HG03460 (cell line): ENCODE measurements around the gene BEST1.
"Not testable (repeated sequence)": the region's sequence is repeated elsewhere in the genome, so short reads cannot be mapped to it uniquely, and the experiment has no call there.

ENCODE experiments used
- ATAC-seq: cut with Tn5 transposase; IDR thresholded peaks from one replicate; pipeline ENCODE4 v1.9.1; 2021; ENCODE audit not compliant: unreplicated experiment

Gene BEST1

DNA sequence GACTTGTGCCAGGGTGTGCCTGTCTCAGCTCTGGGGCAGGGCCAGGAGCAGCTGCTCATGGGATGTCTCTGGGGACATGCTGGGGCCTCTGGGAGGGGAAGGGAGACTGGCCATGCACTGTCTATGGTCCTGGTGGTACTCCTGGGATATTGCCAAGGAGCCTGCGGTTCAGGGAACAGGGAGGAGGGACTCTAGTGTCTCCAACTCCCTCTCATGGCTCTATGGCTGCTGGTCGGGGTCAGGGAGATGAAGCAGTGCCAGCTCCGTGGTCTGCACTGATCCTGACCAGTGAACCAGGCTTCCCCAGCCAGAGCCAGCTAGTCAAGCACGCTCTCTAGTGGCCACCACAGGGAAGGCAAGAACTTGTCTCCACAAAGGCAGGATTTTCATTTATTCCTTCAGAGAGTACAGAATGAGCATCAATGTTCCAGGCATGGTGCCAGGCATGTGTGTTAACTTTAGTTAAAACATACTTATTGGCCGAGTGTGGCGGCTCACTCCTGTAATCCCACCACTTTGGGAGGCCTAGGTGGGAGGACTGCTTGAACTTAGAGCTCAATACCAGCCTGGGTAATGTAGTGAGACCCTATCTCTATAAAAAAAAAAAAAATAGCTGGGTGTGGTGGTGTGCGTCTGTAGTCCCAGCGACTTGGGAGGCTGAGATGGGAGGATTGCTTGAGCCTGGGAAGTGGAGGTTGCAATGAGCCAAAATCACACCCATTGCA, 2.5 kb upstream of the BEST1 start:
- no peak for ATAC-seq

DNA sequence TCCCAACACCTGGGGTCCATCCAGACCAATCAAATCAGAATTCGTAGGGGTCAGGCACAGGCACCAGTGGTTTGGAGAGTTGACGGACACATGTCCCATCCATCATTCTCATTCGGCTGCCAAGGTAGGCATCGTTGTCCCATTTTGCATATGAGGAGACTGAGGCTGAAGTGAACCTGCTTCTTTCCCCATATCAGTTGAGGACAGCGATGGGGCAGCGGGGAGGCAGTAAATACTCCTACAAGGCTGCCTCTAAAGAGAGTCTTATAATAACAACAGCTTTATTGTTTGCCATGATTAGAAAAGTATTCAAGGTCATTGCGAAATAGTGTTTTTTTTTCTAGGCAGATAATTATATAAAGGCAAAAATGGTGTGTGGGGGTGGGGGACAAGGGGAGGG, 1.6 kb upstream of the BEST1 start:
- no peak for ATAC-seq

DNA sequence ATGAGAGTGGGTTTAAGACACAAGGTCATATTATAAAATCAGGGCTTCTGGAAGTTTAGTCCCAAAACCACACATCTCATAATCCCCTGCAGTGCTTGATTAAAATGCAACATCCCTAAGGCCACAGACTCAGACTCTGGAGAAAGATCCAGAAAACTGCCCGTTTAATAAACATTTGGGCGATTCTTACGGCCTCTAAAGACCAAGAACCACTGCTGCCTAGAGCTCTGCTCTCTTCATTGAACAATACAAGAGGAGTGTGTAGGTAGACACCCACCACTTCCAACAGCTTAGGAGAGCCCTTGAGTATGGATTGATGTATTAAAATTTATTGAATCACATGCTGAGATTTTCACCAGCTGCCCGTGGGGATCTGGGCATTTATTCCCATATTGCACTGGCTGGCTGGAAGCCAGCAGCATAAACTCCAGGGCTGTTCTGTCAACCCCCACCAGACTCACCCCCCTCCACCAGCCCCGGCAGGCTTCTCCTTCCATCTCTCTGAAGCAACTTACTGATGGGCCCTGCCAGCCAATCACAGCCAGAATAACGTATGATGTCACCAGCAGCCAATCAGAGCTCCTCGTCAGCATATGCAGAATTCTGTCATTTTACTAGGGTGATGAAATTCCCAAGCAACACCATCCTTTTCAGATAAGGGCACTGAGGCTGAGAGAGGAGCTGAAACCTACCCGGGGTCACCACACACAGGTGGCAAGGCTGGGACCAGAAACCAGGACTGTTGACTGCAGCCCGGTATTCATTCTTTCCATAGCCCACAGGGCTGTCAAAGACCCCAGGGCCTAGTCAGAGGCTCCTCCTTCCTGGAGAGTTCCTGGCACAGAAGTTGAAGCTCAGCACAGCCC, 749 bp upstream of the BEST1 start:
- no peak for ATAC-seq

DNA sequence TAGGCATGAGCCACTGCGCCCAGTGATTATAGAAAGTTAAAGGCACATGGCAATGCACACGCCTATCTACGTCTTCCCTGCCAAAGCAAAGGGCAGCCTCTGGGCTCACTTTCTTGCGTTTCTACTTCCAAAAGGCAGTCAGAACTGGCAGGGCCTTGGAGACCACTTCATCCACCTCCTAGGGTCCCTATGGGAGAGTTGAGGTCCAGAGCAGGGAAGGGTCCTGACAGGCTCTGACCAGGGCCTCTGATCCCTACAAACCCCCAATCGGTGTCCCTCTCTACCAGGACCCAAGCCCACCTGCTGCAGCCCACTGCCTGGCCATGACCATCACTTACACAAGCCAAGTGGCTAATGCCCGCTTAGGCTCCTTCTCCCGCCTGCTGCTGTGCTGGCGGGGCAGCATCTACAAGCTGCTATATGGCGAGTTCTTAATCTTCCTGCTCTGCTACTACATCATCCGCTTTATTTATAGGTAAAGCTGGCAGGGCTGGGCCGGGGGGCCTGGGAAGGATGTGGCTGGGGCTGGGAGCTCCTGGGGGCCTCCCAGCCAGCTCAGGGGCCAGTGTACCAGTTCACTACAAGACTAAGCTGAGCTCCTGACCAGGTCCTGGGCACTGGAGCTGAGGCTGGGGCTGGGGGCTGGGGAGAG, 1.5 kb downstream of the BEST1 start:
- no peak for ATAC-seq

DNA sequence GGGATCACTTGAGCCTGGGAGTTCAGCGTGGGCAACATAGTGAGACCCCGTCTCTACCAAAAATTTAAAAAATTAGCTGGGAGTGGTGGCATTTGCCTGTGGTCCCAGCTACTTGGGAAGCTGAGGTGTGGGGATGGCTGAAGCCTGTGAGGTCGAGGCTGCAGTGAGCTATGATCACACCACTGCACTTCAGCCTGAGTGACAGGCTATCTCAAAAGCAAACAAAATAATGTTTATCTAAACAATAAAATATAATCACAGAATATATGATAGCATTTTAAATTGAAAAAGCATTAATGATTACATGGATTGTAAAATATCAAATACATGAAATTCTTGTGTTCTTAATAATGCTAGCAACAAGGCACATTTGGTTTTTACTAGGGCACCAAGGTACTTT, 2.7 kb downstream of the BEST1 start:
- no peak for ATAC-seq

DNA sequence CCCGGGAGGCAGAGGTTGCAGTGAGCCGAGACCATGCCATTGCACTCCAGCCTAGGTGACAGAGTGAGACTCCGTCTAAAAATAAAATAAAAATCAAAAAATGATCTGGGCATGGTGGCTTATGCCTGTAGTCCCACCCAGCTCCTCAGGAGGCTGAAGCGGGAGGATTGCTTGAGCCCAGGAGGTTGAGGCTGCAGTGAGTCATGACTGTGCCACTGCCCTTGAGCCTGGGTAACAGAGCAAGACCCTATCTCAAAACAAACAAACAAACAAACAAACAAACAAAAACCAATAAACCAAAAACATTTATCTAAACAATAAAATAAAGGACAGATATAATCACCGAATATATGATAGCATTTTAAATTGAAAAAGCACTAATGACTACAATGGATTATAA, 3.5 kb downstream of the BEST1 start:
- ATAC-seq, result not testable (repeated sequence)

DNA sequence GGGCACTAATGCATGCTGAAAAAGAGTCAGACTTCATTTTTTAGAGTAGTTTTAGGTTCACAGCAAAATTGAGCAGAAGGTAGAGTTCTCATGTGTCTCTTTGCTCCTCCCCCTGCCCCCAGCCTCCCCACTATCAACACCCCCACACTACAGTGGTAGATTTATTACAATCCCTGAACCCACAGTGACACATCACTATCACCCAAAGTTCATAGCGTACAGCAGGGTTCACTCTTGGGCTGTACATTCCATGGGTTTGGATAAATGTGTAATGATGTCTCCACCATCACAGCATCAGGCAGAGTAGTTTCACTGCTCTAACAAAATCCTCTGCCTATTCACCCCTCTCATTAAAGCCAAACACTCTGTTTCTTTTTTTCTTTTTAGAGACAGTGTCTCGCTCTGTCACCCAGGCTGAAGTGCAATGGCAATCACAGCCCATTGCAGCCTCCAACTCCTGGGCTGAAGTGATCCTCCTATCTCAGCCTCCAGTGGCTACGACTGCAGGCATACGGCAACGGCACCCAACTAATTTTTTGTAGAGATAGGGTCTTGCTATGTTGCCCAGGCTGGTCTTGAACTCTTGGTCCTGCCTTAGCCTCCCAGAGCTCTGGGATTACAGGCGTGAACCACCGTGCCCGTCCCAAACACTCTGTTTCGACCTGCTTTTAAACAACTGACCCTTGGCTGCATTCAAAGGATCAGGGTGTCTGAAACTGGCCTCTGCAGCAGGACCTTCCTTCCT, 4.1 kb downstream of the BEST1 start:
- no peak for ATAC-seq

DNA sequence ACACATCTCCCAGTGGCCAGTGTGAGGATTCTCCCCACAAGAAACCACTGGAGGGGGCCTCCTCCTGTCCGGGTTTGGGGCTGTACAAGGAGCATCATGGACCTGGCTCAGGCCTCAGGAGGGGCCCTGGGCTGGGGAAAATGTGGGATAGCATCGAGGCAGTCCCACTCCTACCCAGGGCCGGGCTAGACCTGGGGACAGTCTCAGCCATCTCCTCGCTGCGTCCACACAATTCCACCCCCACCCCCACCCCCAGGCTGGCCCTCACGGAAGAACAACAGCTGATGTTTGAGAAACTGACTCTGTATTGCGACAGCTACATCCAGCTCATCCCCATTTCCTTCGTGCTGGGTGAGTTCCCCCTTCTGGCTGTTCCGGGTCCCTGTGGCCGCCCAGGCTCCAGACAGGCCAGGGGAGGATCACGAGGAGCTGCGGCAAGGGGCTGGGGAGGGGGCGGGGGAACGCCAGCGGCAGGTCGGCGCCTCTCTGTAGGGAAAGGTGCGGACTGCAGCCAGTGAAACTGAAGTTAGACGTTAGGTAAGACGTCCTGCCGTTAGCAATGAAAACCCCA, 4.8 kb downstream of the BEST1 start:
- ATAC-seq, result no peak

DNA sequence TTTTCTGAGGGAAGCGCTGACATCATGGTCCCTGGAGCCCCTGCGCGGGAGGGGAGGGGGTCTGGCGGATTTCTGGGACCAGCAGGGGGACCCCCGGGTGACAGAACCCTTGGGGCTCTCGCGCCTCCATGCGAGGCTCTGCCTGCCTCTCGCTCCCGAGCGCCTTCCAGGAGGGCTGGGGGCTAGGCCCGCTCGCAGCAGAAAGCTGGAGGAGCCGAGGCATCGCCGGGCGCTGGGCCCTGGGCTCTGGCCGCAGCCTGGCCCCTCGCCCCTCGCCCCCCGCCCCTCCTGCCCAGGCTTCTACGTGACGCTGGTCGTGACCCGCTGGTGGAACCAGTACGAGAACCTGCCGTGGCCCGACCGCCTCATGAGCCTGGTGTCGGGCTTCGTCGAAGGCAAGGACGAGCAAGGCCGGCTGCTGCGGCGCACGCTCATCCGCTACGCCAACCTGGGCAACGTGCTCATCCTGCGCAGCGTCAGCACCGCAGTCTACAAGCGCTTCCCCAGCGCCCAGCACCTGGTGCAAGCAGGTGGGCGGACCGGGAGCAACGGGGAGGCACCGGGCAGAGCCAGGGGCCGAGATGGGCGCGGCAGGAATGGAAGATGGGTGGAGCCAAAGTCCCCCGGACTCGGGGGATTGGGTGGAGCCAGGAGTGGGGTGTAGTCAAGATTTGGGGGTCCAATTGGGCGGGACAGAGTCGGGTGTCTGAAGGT, 5.4 kb downstream of the BEST1 start:
- no peak for ATAC-seq

DNA sequence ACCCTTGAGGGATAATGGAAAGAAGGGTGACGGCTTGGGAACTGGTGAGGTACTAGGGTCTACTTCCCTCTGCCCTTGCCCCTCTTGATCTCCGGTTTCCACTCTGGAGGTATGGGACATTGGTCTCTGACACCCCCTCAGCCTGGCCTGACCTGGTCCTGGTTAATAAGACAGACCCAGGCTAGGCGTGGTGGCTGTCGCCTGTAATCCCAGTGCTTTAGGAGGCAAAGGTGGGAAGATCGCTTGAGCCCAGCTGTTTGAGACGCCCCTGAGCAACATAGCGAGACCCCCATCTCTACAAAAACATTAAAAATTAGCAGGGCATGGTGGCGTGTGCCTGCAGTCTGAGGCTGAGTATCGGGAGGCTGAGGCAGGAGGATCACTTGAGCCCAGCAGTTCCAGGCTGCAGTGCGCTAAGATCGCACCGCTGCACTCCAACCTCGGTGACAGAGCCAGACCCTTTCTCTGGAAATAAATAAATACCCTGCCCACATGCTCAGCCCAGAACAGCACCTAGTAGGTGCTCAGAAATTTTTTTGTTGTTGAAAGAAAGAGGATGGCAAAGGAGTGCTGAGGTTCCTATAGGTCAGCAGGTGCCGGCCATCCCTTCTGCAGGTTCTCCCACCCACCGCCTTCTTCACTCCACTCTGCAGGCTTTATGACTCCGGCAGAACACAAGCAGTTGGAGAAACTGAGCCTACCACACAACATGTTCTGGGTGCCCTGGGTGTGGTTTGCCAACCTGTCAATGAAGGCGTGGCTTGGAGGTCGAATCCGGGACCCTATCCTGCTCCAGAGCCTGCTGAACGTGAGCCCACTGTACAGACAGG, 6.3 kb downstream of the BEST1 start:
- ATAC-seq, result no peak

DNA sequence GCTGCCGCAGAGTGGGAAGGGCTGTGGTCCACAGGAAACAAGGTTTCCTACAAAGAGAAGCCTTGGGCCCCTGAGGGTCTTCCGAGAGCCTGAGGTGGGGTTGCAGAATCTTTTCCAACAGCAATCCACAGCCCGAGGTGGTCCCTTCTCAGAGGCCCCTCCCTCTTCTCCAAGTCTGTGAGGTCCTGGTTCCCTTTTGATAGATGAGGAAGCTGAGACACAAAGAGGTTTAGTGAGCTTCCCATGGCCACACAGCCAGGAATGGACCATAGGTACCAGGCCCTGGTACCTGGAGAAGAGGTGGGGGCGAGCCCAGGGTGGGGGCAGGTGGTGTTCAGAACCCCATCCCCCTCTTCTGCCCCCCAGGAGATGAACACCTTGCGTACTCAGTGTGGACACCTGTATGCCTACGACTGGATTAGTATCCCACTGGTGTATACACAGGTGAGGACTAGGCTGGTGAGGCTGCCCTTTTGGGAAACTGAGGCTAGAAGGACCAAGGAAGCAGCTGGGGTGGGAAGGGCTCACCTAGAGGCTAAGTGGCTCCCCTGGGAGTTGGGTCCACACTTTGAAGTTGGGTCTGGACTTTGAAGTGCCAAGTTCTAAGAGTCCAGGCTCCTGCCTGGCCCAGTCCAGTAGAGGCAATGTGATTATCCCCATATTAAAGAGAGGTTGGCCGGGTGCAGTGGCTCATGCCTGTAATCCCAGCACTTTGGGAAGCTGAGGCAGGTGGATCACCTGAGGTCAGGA, 7.0 kb downstream of the BEST1 start:
- no peak for ATAC-seq

DNA sequence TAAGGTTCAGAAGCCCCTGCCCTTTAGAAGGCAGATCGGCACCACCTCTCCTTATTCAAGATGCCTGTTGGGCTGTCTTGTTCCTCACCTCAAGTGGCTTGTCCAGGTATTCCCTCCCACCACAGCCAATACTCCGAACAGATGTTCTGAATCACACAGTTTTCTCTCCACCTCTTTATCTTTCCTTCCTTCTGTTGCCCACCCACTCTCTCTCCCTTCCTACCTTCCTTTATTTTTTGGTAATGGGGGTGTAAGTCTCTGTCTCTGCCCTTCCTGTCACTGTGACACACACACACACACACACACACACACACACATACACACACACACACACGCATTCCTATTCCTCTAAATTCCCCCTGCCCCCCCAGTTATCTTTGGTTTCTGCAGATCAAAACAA, 8.4 kb downstream of the BEST1 start:
- ATAC-seq, result no peak

DNA sequence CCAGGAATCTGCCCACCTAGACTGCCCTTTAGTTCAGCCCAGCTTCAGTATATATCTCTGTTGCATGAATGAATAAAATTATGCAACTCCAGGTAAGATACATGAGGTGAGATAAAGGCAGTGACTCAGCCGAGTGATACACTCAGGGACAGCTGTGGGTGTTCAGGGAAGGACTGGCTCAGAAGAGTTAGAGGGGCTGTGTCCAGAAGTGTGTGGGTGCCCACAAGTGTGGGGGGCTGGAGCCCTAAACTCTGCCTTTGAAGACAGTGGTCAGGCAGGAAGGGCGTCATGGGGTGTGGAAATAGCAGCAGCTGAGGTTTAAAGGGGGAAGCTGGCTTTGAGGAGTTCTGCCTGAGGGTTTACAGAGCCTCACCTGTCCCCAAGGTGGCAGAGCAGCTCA, 9.0 kb downstream of the BEST1 start:
- ATAC-seq, result no peak

DNA sequence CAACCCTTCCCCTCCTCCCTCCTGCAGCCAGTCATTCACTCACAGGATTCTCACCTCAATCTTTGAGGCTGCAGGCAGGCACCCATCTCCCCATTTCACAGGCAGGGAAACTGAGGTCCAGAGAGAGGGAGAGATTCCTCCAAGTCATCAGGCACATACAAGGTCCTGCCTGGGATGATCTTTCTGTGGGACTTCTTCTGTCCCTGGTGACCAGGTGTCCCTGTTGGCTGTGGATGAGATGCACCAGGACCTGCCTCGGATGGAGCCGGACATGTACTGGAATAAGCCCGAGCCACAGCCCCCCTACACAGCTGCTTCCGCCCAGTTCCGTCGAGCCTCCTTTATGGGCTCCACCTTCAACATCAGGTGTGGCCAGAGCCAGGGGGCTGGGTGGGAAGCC, 9.5 kb downstream of the BEST1 start:
- no peak for ATAC-seq

DNA sequence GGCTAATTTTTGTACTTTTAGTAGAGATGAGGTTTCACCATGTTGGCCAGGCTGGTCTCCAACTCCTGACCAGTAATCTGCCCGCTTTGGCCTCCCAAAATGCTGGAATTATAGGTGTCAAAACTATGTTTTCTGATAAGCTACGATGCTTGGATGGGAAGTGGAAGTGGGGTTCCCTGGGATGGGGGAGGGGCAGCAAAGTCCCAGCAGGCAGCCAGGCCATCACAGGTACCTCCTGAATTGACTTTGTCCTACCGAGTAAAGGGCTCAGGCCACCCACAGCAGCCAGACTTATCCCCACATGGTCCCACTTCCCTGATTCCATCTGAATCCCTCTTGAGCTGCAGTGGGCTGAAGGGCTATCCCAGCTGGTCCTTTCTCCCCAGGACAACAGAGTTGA, 10.4 kb downstream of the BEST1 start:
- no peak for ATAC-seq

DNA sequence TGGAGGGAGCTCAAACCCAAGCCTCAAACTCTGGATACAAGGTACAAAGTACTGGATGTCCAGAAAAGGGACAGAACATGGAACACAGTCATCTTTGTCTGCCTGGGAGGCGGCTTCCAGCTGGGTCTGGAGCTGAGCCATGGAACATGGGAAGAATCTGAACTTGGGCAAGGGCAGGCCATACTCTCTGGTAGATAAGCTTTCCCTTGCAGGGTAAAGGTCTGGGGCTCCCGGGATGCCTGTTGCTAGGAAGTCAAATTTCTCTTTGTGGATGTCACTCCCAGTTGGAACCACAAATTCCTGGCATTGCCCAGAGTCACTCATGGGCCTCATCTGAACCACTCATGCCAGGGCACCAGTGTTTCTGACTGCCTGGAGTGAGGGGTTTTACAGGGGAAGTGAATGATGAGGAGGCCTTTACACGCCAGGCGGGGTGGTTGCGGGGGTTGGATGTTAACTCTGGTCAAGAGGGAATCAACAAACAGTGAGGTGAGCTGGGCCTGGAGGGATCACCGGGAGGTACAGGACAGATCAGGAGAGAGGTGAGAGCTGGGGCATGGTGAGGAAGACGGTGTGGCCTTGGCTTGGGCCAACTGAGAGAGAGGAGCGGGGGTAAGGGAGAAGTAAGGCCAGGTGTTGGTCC, 11.5 kb downstream of the BEST1 start:
- no peak for ATAC-seq

DNA sequence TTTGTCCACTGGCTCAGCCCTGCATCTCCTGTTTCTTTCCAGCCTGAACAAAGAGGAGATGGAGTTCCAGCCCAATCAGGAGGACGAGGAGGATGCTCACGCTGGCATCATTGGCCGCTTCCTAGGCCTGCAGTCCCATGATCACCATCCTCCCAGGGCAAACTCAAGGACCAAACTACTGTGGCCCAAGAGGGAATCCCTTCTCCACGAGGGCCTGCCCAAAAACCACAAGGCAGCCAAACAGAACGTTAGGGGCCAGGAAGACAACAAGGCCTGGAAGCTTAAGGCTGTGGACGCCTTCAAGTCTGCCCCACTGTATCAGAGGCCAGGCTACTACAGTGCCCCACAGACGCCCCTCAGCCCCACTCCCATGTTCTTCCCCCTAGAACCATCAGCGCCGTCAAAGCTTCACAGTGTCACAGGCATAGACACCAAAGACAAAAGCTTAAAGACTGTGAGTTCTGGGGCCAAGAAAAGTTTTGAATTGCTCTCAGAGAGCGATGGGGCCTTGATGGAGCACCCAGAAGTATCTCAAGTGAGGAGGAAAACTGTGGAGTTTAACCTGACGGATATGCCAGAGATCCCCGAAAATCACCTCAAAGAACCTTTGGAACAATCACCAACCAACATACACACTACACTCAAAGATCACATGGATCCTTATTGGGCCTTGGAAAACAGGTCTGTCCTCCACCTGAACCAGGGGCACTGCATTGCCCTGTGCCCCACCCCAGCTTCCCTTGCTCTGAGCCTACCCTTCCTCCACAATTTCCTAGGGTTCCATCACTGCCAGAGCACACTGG, 12.3 kb downstream of the BEST1 start:
- ATAC-seq, result no peak

DNA sequence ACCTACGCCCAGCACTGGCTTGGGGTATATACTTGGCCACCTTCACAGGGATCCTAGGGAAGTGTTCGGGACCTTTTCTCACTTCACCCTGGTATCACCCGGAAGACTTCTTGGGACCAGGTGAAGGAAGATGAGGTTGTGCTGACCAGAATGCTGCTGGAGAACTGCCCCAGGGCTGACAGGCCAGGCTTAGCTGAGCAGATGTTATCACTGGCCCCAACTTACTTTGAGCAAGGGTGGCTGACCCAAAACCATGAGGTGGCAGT, 12.8 kb downstream of the BEST1 start:
- no peak for ATAC-seq
